Activated gamma-delta T cell (primary cell): Measurements from ENCODE around the gene DHRSX.
"Not testable (repeated sequence)": the region's sequence is repeated elsewhere in the genome, so short reads cannot be mapped to it uniquely, and the experiment has no call there.

Experiments
- DNase-seq: peaks from one replicate; lab custom pipeline; 2025; lab: John Stamatoyannopoulos, UW

The DHRSX gene

GRCh38 chrX:2519638-2520037 is 18.9 kb upstream of the DHRSX start:
- DNase-seq = not testable (repeated sequence)

- DNase-seq = no peak
Observed at GRCh38 chrX:2517055-2517454, 16.3 kb upstream of the DHRSX start.

- no peak for DNase-seq
Observed at GRCh38 chrX:2516623-2517022, 15.8 kb upstream of the DHRSX start.

GRCh38 chrX:2514131-2514530 is 13.4 kb upstream of the DHRSX start:
- no peak for DNase-seq

GRCh38 chrX:2513121-2513664 is 12.4 kb upstream of the DHRSX start:
- DNase-seq = no peak

GRCh38 chrX:2512501-2512900 is 11.7 kb upstream of the DHRSX start:
- DNase-seq = no peak

GRCh38 chrX:2511326-2511725 is 10.6 kb upstream of the DHRSX start:
- no peak for DNase-seq

GRCh38 chrX:2508648-2509335 is 8.0 kb upstream of the DHRSX start:
- DNase-seq = no peak

GRCh38 chrX:2507904-2508627 is 7.3 kb upstream of the DHRSX start:
- DNase-seq = no peak

GRCh38 chrX:2507196-2507595 is 6.4 kb upstream of the DHRSX start:
- DNase-seq = no peak

GRCh38 chrX:2505341-2505740 is 4.6 kb upstream of the DHRSX start:
- not testable (repeated sequence) for DNase-seq

- no peak for DNase-seq
Observed at GRCh38 chrX:2504706-2505332, 4.0 kb upstream of the DHRSX start.

- DNase-seq = no peak
Observed at GRCh38 chrX:2503591-2504500, 3.1 kb upstream of the DHRSX start.

- no peak for DNase-seq
Observed at GRCh38 chrX:2502668-2503519, 2.1 kb upstream of the DHRSX start.

GRCh38 chrX:2502120-2502667 is 1.4 kb upstream of the DHRSX start:
- DNase-seq = no peak

GRCh38 chrX:2501559-2502102 is 855 bp upstream of the DHRSX start:
- no peak for DNase-seq

- no peak for DNase-seq
Observed at GRCh38 chrX:2500091-2500802, 529 bp downstream of the DHRSX start.

GRCh38 chrX:2499507-2499906 is 1.3 kb downstream of the DHRSX start:
- no peak for DNase-seq

- no peak for DNase-seq
Observed at GRCh38 chrX:2498781-2499302, 1.9 kb downstream of the DHRSX start.
